ENCODE results near the gene OR2T34. TPM values are rescaled to one million over a fixed set of nuclear protein-coding genes. Genes with fewer than 3 reads are reported as not detected.
"Not testable (repeated sequence)": the region's sequence is repeated elsewhere in the genome, so short reads cannot be mapped to it uniquely, and the experiment has no call there.

OR2T34 gene
- total and polyA plus RNA-seq, 4 donors: not detected

DNA sequence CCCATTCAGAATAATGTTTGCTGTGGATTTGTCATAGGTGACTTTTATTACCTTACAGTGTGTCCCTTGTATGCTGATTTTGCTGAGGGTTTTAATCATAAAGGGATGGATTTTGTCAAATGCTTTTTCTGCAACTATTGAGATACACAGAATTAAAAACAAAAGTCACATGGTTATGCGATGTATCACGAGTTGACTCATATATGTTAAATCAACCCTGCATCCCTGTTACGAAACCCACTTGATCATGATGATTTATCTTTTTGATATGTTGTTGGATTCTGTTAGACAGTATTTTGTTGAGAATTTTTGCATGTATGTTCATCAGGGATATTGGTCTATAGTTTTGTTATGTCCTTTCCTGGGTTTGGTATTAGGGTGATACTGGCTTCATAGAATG, 10.7 kb upstream of the OR2T34 start:
- Histone ChIP-seq H3K27me3 (ENCODE audit: control insufficient read depth in 4 of 4, insufficient read depth in 4 of 4, low read length in 3 of 4) (no peaks in the 10 kb centered on the region), H3K9me3 (ENCODE audit: control insufficient read depth in 4 of 4, low read length in 3 of 4) (no peaks in the 10 kb centered on the region), H3K27ac (ENCODE audit: low read depth in 1 of 2, low read length in 2 of 2) (no peak overlapping the region), H3K9ac (ENCODE audit: low read depth in 1 of 2, low read length in 2 of 2) (no peak overlapping the region), H3K4me3 (ENCODE audit: low read depth in 1 of 3, low read length in 3 of 3) (no peak overlapping the region), H3K4me1 (ENCODE audit: control insufficient read depth in 4 of 4, insufficient read depth in 4 of 4, low read length in 3 of 4) (no peaks in the 10 kb centered on the region), H3K36me3 (ENCODE audit: control insufficient read depth in 4 of 4, insufficient read depth in 3 of 4, low read depth in 1 of 4, low read length in 3 of 4) (no peaks in the 10 kb centered on the region)
- DNase-seq (ENCODE audit: low spot score): no peak
- TF ChIP-seq FOXA1 (IDR thresholded peaks at IDR 0.05): no peak
- TF ChIP-seq EGR1 (IDR thresholded peaks at IDR 0.05; ENCODE audit: low read depth in 2 of 2): no peak
- TF ChIP-seq, protein P1, sequence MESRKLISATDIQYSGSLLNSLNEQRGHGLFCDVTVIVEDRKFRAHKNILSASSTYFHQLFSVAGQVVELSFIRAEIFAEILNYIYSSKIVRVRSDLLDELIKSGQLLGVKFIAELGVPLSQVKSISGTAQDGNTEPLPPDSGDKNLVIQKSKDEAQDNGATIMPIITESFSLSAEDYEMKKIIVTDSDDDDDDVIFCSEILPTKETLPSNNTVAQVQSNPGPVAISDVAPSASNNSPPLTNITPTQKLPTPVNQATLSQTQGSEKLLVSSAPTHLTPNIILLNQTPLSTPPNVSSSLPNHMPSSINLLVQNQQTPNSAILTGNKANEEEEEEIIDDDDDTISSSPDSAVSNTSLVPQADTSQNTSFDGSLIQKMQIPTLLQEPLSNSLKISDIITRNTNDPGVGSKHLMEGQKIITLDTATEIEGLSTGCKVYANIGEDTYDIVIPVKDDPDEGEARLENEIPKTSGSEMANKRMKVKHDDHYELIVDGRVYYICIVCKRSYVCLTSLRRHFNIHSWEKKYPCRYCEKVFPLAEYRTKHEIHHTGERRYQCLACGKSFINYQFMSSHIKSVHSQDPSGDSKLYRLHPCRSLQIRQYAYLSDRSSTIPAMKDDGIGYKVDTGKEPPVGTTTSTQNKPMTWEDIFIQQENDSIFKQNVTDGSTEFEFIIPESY (IDR thresholded peaks at IDR 0.05): no peak
- TF ChIP-seq, protein P2, sequence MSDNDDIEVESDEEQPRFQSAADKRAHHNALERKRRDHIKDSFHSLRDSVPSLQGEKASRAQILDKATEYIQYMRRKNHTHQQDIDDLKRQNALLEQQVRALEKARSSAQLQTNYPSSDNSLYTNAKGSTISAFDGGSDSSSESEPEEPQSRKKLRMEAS (IDR thresholded peaks at IDR 0.05): no peak
- TF ChIP-seq YY1 (IDR thresholded peaks at IDR 0.05): no peak
- TF ChIP-seq HNF4A (conservative IDR thresholded peaks at IDR 0.05): no peak
- no peak for TF ChIP-seq SP1 (IDR thresholded peaks at IDR 0.05)
- TF ChIP-seq, protein P3, sequence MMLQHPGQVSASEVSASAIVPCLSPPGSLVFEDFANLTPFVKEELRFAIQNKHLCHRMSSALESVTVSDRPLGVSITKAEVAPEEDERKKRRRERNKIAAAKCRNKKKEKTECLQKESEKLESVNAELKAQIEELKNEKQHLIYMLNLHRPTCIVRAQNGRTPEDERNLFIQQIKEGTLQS (IDR thresholded peaks at IDR 0.05): no peak
- no peak for TF ChIP-seq NR2F2 (IDR thresholded peaks at IDR 0.05)
- TF ChIP-seq RXRA (IDR thresholded peaks at IDR 0.05): no peak
- WGBS: 64% methylated on average over 3 of the region's 3 CpGs

DNA sequence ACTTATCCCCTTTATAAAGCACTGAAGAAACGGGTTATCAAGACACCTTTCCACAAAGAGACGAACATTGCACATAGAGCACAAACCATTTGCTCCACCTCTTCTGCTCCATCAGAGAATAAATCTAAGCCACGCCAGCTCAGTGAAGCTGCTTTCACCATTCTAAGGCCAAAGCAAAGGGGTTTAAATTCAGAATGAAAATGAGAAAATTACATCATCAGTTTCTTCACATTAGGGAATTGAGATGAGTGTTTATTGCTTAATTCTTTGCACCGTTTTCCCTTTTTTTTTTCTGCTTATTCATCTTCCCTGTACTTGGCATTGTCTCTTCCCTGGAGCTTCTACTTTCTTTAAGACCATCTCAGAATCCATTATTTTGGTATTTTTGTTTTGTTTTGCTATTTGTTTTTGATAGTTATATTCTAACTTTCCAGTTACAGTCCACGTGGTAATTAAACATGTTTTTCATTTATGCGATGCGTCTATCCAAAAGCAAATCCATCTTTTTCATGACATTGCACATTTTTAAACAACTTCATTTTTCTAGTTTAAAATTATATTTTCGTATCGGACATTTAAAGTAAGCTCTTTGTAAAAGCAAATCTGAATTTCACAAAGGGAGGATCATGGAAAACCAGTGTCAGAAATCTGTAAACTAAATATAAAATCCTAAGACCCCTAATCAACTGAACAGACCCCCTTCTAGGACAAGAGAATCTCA, 1.9 kb upstream of the OR2T34 start:
- 69% methylated on average over 9 of the region's 9 CpGs for WGBS
- TF ChIP-seq, protein P2 (IDR thresholded peaks at IDR 0.05): no peak
- TF ChIP-seq YY1 (IDR thresholded peaks at IDR 0.05): no peak
- TF ChIP-seq HNF4G (IDR thresholded peaks at IDR 0.05): no peak
- TF ChIP-seq, protein P3 (IDR thresholded peaks at IDR 0.05): no peak
- no peak for TF ChIP-seq FOXA2 (IDR thresholded peaks at IDR 0.05)
- no peak for TF ChIP-seq NR2F2 (IDR thresholded peaks at IDR 0.05)
- TF ChIP-seq, protein P1 (IDR thresholded peaks at IDR 0.05): no peak
- no peak for TF ChIP-seq JUND (IDR thresholded peaks at IDR 0.05)
- TF ChIP-seq FOXA1 (IDR thresholded peaks at IDR 0.05): no peak
- TF ChIP-seq, protein P4, sequence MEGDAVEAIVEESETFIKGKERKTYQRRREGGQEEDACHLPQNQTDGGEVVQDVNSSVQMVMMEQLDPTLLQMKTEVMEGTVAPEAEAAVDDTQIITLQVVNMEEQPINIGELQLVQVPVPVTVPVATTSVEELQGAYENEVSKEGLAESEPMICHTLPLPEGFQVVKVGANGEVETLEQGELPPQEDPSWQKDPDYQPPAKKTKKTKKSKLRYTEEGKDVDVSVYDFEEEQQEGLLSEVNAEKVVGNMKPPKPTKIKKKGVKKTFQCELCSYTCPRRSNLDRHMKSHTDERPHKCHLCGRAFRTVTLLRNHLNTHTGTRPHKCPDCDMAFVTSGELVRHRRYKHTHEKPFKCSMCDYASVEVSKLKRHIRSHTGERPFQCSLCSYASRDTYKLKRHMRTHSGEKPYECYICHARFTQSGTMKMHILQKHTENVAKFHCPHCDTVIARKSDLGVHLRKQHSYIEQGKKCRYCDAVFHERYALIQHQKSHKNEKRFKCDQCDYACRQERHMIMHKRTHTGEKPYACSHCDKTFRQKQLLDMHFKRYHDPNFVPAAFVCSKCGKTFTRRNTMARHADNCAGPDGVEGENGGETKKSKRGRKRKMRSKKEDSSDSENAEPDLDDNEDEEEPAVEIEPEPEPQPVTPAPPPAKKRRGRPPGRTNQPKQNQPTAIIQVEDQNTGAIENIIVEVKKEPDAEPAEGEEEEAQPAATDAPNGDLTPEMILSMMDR (IDR thresholded peaks at IDR 0.05; ENCODE audit: low read depth, low read length, missing input control): no peak
- TF ChIP-seq RAD21 (IDR thresholded peaks at IDR 0.05): no peak
- TF ChIP-seq TAF1 (conservative IDR thresholded peaks at IDR 0.05): no peak
- no peaks in the 10 kb centered on the region for H3K36me3 ChIP-seq (ENCODE audit: control insufficient read depth in 4 of 4, insufficient read depth in 3 of 4, low read depth in 1 of 4, low read length in 3 of 4)
- no peaks in the 10 kb centered on the region for H3K4me1 ChIP-seq (ENCODE audit: control insufficient read depth in 4 of 4, insufficient read depth in 4 of 4, low read length in 3 of 4)
- H3K9ac ChIP-seq (ENCODE audit: low read depth in 1 of 2, low read length in 2 of 2): no peak overlapping the region
- H3K27me3 ChIP-seq (ENCODE audit: control insufficient read depth in 4 of 4, insufficient read depth in 4 of 4, low read length in 3 of 4): no peaks in the 10 kb centered on the region
- H3K27ac ChIP-seq (ENCODE audit: low read depth in 1 of 2, low read length in 2 of 2): no peak overlapping the region
- H3K9me3 ChIP-seq (ENCODE audit: control insufficient read depth in 4 of 4, low read length in 3 of 4): no peaks in the 10 kb centered on the region
- H3K4me3 ChIP-seq (ENCODE audit: low read depth in 1 of 3, low read length in 3 of 3): no peak overlapping the region
- DNase-seq (ENCODE audit: low spot score): no peak

DNA sequence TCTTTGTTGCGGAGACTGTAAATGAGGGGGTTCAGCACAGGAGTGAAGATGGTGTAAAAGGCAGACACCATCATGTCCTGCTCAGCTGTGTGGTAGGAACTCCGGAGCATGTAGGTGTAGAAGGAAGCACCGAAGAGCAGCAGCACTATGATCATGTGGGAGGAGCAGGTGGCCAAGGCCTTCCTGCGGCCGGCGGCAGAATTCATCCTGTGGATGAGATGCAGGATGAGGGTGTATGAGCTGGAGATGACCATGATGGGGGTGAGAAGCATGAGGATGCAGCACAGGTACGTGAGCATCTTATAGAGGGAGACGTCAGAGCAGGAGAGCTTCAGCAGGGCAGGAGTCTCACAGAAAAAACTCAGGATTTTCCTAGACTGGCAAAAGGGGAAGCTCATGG, 701 bp downstream of the OR2T34 start:
- H3K36me3 ChIP-seq (ENCODE audit: control insufficient read depth in 4 of 4, insufficient read depth in 3 of 4, low read depth in 1 of 4, low read length in 3 of 4); H3K4me1 ChIP-seq (ENCODE audit: control insufficient read depth in 4 of 4, insufficient read depth in 4 of 4, low read length in 3 of 4); DNase-seq (ENCODE audit: low spot score); H3K9ac ChIP-seq (ENCODE audit: low read depth in 1 of 2, low read length in 2 of 2); H3K27me3 ChIP-seq (ENCODE audit: control insufficient read depth in 4 of 4, insufficient read depth in 4 of 4, low read length in 3 of 4); H3K9me3 ChIP-seq (ENCODE audit: control insufficient read depth in 4 of 4, low read length in 3 of 4); H3K27ac ChIP-seq (ENCODE audit: low read depth in 1 of 2, low read length in 2 of 2); H3K4me3 ChIP-seq (ENCODE audit: low read depth in 1 of 3, low read length in 3 of 3): not testable (repeated sequence)
- 78% methylated on average over 6 of the region's 8 CpGs for WGBS

DNA sequence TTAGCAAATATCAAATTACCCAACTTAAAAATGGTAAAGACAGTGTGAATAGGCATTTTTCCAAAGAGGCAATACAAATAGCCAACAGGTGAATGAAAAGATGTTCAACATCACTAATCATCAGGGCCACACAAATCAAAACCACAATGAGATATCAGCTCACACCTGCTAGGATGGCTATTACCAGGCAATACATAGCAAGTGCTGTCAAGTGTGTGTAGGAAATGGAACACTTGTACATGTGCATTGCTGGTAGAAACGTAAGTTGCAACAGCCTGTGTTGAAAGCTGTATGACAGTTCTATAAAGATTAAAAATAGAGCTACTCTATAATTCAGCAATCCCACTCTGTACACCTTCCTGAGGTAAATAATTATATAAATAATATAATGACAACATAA, 2.5 kb downstream of the OR2T34 start:
- not testable (repeated sequence) for H3K36me3 ChIP-seq (ENCODE audit: control insufficient read depth in 4 of 4, insufficient read depth in 3 of 4, low read depth in 1 of 4, low read length in 3 of 4); H3K27ac ChIP-seq (ENCODE audit: low read depth in 1 of 2, low read length in 2 of 2); H3K4me1 ChIP-seq (ENCODE audit: control insufficient read depth in 4 of 4, insufficient read depth in 4 of 4, low read length in 3 of 4); H3K9me3 ChIP-seq (ENCODE audit: control insufficient read depth in 4 of 4, low read length in 3 of 4); DNase-seq (ENCODE audit: low spot score); H3K4me3 ChIP-seq (ENCODE audit: low read depth in 1 of 3, low read length in 3 of 3); H3K9ac ChIP-seq (ENCODE audit: low read depth in 1 of 2, low read length in 2 of 2); H3K27me3 ChIP-seq (ENCODE audit: control insufficient read depth in 4 of 4, insufficient read depth in 4 of 4, low read length in 3 of 4)
- WGBS: no CpG with 5 or more reads among the region's 1 CpG
